ENCODE results near the gene NPTXR. TPM values are rescaled to one million over a fixed set of nuclear protein-coding genes. Genes with fewer than 3 reads are reported as not detected.

NPTXR gene
- total RNA-seq, 1 donor from 2014 or later: 0.58 TPM

DNA sequence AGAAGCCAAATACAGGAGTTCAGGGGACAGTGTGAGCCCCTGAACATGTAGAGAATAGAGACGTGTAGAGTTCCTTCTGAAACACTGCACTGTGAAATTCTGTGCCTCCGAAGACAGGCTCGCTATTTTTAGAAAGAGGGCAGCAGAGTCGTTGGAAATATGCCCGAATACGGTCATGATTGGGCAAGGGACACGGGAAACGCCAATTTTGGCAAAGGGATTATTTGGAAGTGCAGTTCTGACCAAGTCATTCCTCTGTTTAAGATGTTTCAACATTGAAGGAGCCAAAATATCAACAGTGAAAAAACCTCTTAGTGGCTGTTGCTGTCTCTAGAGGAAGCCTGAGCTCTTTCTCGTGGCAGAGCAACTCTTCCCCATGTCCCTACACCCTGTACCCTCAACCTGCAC lies 37.6 kb upstream of the NPTXR start:
- TF ChIP-seq, protein P1, sequence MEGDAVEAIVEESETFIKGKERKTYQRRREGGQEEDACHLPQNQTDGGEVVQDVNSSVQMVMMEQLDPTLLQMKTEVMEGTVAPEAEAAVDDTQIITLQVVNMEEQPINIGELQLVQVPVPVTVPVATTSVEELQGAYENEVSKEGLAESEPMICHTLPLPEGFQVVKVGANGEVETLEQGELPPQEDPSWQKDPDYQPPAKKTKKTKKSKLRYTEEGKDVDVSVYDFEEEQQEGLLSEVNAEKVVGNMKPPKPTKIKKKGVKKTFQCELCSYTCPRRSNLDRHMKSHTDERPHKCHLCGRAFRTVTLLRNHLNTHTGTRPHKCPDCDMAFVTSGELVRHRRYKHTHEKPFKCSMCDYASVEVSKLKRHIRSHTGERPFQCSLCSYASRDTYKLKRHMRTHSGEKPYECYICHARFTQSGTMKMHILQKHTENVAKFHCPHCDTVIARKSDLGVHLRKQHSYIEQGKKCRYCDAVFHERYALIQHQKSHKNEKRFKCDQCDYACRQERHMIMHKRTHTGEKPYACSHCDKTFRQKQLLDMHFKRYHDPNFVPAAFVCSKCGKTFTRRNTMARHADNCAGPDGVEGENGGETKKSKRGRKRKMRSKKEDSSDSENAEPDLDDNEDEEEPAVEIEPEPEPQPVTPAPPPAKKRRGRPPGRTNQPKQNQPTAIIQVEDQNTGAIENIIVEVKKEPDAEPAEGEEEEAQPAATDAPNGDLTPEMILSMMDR (conservative IDR thresholded peaks at IDR 0.05; ENCODE audit: low read depth, low read length): no peak
- no peak overlapping the region for H3K4me3 ChIP-seq (ENCODE audit: low read depth, low read length)
- no peak for DNase-seq (ENCODE audit: low read depth)

DNA sequence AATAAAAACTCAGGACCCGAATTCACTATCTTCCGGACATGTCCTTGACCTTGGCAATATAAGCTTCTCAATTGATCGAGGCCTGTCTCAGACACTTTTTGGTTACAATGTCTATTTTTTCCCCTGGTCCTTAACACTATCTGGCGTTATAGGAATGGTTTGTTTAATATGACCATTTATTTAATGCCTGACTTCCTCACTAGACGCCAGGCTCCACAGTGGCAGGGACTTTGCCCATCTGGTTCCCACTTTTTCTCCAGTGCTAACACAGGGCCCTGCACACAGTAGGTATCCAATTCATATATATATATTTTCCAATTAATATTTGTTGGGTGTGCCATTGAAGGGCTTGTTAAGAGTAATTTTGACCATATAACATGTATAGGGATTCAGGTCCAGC lies 36.1 kb upstream of the NPTXR start:
- DNase-seq (ENCODE audit: low read depth): no peak
- H3K4me3 ChIP-seq (ENCODE audit: low read depth, low read length): no peak overlapping the region
- TF ChIP-seq, protein P1 (conservative IDR thresholded peaks at IDR 0.05; ENCODE audit: low read depth, low read length): no peak

DNA sequence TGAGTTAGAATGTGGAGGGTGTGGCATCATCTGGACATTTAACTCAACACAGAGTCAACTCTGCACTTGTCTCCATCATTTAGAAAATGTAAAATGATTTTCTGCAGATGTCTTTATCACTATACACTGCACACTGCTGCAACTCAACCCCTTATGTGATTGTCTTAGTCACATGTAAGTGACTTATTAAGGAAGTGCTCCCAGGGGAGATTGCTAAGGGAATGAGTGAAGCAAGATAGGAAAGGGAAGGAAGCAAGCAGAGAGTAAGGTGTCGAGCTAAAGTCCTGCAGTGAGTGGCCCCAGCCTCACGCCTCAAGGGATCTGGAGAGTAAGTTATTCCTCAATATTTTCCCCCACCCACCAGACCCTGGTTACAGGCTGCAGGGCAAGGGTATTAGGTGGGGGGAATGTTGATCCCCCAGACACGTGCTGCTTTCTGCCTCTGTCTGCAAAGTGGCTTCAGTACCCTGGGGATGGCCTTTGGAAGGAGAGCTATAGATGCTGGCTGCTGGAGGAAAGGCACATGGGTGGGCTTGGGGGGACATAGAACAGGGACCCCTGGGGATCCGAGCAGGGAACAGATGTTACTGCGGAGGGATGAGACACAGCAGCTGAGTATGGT lies 35.4 kb upstream of the NPTXR start:
- no peak for DNase-seq (ENCODE audit: low read depth)
- no peak overlapping the region for H3K4me3 ChIP-seq (ENCODE audit: low read depth, low read length)
- TF ChIP-seq, protein P1 (conservative IDR thresholded peaks at IDR 0.05; ENCODE audit: low read depth, low read length): no peak

DNA sequence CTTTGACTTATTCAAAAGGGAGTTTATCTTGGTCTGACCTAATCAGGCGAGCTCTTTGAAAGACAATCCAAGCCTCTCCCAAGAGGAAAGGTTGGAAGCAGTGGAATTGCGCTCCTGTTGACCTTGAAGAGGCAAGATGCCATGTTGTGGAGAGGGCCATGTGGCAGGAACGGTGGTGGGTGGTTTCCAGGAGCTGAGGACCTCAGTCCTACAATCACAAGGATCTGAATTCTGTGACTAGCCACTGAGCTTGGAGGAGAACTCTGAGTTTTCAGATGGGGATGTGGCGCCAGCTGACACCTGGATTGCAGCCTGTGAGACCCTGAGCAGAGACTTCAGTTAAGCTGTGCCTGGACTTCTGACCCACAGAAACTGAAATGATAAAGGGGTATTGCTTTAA lies 34.2 kb upstream of the NPTXR start:
- no peak overlapping the region for H3K4me3 ChIP-seq (ENCODE audit: low read depth, low read length)
- TF ChIP-seq, protein P1 (conservative IDR thresholded peaks at IDR 0.05; ENCODE audit: low read depth, low read length): no peak
- no peak for DNase-seq (ENCODE audit: low read depth)

DNA sequence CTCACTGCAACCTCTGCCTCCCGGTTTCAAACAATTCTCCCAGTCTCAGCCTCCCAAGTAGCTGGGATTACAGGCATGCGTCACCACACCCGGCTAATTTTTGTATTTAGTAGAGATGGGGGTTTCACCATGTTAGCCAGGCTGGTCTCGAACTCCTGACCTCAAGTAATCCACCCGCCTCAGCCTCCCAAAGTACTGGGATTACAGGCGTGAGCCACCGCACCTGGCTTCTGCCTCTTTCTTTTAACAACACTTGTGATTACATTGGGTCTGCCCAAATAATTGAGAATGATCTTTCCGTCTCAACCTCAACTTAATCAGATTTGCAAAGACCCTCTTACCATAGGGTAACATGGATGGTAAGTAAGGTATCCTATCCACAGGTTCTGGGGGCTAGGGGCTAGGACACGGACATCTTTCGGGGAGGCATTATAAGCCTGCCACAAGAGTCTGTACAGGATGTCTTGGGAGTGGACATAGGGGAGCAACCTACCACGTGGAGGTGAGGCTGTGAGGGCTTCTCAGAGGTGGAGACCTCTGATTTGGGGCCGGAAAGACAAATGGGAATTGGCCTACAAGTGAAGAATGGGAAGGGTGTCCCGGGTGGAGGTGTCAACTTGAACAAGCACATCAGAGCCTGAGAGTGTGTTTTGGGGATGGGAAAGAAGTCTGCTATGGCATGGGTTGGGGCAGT lies 30.8 kb upstream of the NPTXR start:
- TF ChIP-seq, protein P1 (conservative IDR thresholded peaks at IDR 0.05; ENCODE audit: low read depth, low read length): no peak
- H3K4me3 ChIP-seq (ENCODE audit: low read depth, low read length): no peak overlapping the region
- no peak for DNase-seq (ENCODE audit: low read depth)

DNA sequence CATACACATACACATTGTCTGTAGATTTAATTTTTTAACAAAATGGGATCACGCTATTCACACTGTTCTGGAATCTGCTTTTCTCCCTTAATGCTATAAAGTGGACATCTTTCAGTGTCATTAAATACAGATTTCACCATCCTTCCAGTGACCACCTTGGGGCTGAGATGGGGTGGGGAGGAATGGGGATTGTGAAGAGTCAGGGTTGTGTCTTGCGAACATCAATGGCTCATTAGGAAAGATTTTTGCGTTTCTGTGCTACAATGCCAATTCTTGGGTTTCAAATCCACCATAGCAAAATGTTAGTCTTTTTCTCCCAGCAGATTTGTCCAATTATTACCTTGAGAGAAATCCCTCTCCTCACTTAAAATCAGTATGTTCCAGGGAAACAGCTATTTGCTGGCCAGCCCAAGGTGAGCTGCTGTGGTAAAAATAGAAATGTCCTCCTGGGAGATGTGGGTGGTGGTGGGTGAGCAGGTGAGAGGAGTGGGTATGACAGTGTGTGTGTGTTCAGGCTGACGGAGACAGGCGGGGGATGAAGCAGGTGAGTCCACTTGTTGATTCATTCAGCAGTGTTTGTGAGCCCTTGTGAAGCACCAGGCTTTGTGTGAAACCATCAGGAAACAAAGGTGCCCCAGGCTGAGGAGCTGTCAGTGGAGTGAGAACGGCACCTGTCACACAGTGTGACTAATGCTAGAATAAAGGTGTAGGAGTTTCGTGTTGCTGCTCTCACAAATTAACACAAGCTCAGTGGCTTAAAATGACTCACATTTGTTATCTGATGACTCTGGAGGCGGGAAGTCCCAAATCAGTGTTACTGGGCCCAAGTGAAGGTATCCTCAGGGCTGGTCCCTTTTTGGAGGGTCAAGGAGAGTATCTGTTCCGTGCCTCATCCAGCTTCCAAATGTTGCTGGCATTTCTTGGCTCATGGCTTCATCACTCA lies 29.9 kb upstream of the NPTXR start:
- no peak for DNase-seq (ENCODE audit: low read depth)
- TF ChIP-seq, protein P1 (conservative IDR thresholded peaks at IDR 0.05; ENCODE audit: low read depth, low read length): no peak
- H3K4me3 ChIP-seq (ENCODE audit: low read depth, low read length): no peak overlapping the region

Data from epithelial cell of proximal tubule (primary cell).